ENCODE results near the gene POLR1A.

Gene POLR1A

DNA sequence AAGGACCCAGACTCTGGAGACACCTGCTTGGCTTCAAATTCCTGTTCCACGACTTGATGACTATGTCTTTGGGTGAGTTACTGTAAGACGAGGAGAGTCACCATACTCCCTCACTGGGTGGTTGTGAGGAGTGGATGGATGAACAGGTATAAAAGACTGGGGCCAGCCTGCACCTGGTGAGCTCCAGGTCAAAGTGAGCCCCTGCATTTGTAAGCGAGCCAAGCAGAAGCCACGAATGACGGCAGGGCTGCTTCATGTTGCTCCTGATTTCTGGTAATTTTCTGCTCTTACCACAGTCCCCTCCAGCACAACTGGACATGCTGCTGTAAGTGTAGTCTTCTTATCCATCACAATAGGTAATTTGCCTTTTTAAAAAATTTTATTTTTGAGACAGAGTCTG is 86.6 kb downstream of the POLR1A start:
- no peak for DNase-seq

DNA sequence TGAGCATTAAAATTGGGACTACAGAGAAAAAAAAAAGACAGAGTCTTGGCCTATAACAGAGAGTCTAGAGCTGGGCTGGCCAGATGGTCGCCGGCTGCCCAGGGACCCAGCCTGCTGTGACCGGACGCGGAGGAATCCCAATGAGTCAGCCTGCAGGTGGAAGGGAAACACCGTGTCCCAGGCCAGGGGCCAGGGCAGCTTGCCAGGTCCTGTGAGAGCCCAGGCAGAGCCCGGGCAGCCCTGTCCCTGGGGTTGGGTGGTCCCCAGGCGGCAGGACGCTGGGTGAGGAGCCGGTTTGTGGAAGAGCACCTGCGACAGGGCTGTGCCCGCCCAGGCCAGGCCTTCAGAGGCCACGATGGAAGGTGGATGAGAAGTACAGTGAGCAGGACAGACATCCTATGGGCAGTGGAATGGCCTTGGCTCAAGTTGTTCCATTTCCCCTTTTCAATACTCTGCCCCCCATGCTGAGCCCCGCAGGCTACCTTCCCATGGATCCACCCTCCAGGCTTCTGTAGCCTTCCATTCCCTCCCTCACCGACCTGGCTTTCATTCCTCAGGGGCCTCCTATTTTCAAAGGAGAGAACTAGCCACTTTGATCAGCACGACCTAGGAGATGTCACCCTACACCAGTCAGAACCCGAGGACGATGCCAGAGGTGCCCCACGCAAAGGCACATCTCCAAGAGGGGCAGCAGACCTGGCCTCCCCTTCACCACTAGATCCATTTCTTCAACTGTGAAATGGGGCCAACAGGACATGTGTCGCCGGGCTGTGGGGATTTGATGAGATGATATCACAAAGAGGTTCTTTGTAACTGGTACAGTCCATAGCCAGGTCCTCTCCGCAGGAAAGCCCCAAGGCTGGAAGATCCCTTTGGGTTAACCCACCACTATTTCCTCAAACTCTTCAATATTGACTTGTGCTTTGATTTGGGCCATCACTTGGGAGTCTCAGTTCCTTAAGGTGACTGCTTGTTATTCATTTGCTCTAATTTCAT is 87.5 kb downstream of the POLR1A start:
- no peak for DNase-seq

DNA sequence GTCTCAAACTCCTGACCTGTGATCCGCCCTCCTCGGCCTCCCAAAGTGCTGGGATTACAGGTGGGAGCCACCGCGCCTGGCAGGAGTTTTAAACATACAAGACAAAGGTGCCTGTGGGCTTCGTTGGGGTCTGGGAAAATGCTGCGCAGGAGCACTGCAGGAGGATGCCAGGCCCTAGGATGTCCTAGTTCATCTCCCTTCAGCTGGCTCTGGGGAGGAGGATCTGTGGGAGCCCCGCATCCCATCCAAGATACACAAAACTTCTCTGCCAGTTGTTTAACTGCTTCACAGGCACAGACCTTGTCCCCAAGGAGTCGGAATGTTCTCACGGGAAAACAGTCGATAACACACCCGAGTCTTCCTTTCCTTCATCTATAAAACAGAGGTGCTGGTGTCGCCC is 89.1 kb downstream of the POLR1A start:
- no peak for DNase-seq

DNA sequence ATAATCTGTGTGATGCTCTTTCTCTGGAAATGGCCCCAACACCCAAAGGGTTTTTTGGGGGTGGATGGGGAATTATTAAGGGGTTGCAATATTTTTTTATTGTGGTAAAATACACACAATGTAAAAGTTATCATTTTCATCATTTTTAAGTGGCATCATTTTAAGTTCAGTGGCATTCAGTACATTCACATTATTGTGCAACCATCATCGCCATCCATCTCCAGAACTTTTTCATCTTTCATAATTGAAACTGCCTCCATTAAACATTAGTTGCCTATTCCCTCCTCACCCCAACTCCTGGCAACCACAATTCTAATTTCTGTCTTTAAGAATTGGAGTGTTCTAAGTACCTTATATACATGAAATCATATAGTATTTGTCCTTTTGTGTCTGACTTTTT is 90.0 kb downstream of the POLR1A start:
- no peak for DNase-seq

DNA sequence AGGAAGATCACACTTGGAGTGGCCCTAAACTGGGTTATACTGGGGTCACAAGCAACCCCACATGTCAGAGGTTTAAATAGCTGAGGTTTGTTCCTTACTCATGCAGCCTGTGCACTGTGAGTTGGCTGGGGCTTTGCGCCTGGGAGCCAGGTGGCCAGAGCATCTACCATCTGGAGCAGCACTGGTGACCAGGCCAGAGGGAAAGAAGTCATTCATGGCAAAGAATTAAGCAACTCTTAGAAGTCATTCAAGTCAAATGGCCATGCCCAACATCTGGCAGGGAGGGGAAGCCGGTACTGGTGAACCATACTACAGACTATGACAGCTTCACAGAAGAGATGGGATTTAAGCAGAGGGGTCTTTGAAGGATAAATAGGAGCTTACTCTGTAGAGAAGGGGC is 90.7 kb downstream of the POLR1A start:
- DNase-seq, result no peak

DNA sequence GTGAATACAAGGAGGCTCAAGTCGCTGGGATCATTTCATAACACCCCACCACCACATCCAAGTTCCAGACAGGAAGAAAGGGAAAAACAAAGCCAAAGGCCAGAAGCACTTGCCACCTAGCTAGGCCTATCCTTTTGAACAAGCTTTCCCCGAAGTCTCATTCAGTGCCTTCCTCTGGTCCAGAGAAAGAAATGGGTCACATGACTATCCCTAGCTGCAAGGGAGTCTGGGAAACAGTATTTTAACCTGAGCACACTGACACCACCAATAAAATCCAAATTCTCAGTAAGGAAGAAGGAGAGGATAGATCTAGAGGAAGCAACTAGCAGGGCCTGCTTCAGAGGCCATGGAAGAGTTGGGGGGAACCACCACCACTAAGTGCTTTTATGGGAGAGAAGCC is 91.2 kb downstream of the POLR1A start:
- no peak for DNase-seq

DNA sequence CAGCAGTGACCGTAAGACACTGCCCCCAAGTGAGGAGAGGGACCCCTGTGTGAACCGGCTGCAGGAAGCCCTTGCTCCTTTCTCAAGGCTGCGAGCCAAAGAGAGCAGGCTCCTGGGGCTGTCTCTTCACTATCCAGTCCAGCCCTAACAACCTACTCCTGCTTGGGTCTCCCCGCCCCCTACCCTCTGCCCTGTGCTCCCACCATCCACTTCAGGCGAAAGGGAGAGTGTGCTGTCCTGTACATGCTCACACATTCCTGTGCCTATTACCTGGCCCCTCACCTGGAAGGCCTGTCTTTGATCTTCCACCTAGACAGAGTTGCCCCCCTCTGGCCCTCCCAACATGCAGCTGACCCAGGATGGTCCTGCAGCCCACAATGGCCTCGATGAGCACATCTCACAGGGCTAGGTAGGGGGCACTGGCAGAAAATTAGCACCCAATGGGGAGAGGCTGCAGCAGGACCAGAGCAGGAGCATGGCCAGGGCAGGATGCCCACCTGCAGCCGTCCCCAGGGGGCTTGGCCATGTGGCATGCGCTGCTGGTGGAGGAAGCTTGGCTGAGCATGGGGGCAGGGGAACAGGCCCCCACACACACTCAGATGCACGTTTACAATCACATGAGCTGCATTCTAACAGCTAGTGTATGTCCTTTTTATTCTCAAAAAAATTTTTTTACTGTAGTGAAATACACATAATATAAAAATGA is 93.5 kb downstream of the POLR1A start:
- no peak for DNase-seq

DNA sequence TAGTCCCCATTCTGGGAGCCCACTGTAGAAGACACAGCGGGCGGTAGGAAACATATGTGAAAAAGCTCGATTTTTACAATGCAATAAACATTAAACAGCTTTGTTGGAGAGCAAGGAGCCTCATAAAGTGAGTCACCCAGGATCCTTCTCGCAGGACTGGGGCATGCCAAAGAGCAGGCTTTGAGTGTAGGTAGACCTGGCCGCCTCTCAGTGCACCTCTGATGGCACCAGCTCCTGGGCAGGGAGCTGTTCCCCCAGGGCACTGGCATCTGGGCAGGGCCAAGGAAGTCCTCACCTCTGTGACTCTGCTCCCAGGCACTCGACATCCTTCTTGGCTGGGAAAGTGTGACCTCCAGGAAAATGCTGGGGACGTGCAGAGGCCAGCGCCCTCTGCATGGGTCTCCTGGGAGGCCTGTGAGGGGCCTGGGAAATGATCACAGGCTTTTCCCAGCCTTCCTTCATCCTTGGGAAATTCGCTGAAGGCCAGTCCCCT is 94.2 kb downstream of the POLR1A start:
- no peak for DNase-seq

DNA sequence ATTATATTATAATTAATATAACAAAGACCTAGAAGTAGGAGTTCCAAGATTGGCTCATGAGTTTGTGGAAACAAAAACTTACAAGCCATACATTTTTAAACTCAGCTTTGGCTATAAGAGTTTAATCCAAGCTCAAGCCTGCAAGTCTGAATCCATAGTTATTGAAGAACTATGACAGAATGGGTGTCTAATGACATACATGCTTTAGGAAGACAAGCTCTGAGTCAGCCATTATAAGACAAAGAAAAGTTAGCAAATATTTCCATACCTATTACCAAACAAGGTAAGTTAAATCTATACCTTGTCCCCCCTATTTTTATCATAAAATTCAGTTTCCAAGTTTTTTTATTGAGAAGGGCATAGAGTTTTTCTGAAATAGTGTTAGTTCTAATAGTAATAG is 95.6 kb downstream of the POLR1A start:
- DNase-seq, result no peak

DNA sequence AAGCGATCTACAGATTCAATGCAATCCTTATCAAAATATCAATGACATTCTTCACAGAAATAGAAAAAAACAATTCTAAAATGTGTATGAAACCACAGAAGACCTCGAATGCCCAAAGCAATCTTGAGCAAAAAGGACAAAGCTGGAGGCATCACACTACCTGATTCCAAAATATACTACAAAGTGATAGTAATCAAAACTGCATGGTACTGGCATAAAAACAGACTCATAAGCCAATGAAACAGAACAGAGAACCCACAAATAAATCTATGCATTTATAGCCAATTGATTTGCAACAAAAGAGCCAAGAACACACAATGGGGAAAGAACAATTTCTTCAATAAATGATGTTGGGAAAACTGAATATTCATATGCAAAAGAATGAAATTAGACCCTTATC is 99.2 kb downstream of the POLR1A start:
- no peak for DNase-seq

DNA sequence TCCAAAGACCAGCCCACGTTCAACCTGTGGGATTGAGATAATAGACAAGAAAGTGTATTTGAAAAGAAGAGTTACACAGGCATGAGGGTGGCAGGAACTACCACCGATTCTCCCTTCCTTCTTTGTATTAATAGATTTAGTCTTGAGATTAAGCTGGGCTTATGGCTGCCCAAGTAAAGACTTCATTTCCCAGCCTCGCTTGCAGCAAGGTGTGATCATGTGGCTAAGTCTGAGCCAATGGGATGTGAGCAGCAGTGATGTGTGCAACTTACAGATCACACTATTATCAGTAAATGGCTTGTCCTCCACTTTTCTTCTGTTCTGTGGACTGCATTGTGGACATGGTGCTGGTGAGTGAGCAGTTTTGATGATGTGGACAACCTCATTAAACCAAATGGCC is 101.7 kb downstream of the POLR1A start:
- no peak for DNase-seq

DNA sequence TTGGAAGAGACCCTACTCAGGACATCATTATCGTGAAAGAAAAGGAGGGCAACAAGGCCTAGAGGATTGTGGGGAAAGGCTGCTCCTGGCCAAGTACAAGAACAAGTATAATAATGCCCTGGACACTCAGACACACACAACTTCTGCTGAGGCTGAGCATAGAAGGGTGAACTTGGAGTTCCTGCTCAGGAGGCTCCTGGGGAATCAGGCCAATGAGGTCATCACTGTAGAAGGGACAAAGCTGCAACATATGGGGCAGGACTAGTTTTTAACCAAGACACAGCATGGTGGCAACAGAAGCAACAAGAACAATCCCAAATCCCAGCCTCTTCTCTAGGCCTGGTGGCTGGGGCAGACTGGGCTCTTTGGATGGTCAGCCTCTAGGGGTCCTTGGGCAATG is 102.6 kb downstream of the POLR1A start:
- DNase-seq, result no peak

DNA sequence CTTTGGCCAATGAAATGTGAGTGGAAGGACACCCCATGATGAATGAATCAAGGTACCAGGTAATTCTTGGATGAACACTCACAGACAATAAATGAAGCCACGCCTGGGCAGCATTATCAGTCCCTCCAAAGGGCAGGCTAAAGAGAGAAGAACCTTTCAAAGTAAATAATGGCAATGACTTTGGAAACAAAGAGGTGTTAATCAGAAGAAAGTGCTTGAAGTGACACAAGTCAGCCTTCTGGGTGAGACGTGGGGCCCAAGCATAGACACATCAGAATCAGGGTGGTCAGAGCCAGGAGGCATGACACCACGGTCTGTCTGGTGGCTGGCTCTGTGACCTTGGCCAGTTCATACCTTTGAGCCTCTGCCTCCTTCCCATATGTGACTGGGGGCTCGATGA is 103.3 kb downstream of the POLR1A start:
- no peak for DNase-seq

DNA sequence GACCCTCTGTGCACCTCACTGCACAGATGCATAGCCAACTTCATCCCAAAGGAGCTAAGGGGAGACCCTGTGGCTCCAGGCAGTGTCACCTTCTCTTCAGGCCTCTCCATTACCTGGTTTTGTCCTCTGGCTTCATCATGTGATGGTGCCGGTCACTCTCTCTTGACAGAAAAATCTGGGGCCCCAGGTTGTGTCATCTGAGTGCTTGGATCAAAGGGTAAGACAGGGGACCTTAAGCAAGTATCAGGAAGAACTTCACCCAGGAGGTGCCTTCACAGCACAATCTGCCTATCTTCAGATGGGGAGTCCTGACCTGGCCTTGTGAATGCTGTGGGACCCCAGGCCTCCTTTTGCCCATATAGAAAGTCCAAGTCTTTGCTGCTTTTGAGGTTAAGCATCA is 104.4 kb downstream of the POLR1A start:
- no peak for DNase-seq

DNA sequence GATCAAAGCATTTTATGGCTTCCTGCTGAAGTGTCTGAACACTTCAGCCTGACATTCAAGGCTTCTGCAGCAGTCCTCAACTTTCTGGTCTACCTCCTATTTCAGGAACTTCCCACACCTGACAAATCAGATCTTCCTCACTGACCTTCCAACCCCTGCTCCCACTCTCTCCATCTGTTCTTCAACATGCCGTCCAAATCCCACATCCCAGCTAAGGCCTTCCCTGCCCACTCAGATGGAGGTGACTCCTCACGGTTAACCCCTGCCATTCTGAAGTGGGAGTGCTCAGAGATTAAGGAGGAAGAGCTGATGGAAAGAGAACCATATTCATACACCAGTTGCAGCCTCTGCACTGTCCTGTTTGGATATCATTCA is 104.8 kb downstream of the POLR1A start:
- DNase-seq, result no peak

DNA sequence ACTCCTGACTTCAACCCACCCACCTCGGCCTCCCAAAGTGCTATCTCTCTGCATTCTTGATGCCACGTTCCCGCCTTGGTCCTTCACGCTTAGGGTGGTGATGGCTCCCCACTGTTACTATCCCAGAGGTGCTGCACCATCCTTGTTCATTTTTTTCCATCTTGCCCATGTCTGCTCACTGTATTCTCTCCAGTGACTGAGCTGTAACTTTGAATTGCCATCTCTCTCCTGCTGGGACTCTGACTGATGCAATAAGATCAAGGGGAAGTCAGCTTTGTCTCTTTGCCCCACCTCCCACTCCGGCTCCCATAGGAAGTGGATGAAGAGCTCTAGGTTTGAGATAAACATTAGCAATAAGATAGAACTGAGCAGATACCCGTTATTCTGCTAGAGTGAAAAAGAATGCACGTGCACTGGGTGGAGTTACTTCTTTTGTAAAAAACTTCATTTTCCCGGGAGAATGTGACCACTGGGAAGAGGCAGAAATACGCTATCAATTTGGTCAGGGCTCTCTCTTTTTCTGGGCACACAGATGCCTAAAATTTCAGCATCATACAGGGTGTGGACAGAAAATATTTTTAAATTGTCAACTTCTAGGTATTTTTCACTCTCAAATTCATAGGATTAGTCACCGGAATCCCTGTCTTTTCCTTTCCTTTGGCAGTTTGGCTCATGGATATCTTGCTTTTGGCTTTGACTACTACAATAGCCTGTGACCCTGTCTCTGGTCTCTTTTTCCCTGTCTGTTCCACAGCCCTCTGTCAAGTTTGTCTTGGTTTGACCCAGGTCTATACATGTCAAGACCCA is 105.4 kb downstream of the POLR1A start:
- DNase-seq, result no peak

DNA sequence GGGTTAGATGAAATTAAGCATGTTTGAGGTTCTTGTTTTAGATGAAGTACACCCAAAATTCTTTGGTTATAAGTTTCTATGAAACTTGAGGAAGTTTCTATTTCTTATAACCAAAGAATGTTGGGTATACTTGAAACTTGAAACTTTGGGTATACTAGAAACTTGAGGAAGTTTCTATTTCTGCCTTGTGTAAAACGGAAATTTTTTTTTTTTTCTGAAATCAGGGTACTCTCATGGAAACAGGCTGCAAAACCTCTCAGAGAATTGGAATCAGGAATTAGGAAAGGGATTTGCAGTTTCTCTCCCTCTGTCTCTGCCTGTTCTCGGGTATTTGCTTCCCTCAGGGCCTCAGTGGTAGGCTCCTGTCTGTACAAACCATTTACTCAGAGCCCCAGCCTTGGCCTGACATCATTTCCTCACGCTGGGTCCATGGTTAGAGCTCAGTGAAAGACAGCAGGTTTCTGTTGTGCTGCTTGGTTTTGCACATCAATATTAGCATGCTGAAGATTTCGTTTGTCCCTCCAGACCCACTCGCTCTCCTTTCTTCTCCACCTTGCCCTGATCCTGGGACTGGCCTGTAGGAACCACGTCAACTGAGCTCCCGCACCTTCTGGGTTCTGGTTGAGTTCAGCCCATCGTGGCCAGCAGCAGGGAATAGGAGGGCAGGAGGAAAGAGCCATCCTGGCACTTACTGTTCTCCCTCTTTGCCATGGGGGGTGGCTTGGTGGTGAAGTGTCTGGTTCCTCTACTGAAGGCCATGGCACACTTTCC is 106.4 kb downstream of the POLR1A start:
- no peak for DNase-seq

DNA sequence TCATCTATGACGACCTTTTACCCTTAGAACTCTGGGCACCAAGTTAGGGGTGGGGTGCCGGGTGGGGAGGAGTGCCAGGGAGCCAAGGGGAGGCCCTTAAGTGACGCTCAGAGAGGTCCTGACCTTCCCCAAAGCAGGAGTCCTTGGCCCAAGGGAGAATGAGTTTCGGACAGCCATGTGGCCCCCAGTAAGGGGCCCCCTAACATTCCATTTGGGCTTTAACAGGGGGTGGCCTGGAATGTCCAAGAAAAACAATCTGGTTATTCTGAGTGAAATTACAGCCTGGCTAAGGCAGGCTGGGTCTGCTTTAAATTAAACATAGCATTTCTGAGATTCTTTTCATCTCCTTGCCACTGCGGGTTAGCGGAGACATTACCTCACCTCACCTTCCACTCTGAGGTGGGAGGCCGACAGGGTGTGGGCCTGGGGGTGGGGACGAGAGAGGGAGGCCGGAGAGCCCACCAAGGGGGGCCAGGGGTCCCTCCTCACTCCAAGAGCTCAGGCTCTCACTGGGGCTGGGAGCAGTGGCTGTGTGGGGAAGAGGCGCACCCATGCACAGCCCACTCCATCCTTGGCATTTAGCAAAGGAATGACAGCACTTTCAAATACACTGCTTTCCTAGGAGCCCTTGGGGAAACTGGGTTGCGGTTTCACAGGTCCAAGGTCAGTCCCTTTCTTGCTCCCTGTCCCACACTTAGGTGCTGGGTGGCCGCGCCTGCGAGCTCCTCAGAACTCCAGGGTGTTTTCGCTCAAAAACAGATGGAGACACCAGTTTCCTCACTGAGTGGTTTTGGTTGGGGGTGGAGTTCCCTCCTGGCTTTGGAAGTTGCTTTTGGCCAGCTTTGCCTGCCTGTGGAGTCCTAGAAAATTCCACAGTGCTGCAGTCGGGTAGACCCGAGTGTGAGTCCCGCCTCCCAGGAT is 107.4 kb downstream of the POLR1A start:
- no peak for DNase-seq

DNA sequence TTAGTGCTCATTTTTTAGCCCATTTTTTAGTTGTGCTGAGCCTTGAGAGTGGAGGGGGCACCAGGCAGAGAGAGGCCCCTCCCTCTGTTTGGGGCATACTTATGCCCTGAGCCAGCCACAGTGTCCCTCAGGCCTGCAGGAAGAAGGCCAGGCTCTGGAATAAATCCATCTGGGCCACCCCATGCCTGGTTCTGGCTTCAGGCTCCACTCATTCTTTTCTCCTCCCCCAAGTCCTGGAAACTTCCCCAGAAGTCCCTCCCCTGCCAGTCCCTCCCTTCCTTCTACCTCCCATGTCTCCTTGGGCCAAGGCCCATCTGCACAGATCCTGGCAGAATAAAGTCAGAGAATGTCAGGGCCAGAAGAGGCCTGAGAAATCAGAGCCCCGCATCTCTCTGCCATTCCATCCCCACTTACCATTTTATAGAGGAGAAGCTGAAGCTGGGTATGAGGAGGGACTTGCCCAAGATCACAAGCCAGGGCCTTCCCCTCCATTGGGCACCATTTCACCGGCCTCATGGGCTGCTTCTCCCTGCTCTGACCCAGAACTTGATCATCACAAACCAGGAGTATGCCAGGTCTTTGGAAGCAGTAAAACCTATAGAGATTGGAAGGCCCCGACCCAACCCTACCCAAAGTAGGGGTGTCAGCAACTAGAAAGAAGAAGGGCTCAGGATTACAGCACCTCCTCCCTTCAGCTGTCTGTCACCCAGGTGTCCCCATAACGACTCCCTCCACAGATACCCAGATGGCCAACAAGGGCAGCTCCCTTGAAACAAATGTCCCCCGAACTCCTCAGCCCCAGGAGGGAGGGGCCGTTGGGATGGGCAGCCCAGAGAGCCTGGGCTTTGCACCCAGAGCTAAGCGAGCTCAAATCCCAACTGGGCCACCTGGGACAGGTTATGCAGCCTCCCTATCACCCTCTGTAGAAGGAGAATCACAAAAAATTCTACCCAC is 108.4 kb downstream of the POLR1A start:
- DNase-seq, result no peak

DNA sequence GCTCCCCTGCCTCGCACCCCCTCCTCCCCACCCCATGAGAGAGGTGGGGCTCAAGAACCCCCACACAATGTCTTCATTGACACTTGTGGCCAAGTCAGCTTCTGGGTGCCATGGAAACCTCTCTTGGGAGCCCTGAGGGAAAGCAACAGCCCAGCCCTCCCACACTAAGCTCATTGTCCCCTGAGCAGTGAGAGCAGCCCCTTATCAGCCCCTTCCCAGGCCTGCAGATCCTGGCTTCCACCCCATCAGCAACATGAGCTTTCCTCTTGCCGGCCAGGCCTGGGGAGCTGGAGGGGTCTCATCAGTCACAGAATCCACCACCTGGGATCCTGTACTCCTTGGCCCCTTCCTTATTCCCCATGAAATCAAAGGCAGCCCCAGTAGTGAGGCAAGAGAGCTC is 109.1 kb downstream of the POLR1A start:
- DNase-seq, result no peak

Data from NCI-H1092 treated with DMSO at 0.1 percent for 48 hours (cell line).